SH-SY5Y (cell line): ENCODE data around the gene FGF3.

ENCODE experiments used
- GATA2 ChIP-seq: IDR thresholded peaks from 2 replicates; pipeline ENCODE4 v1.6.1; 2011; ENCODE audit warnings: mild to moderate bottlenecking, low read depth, low read length
- GATA3 ChIP-seq: IDR thresholded peaks from 2 replicates; pipeline ENCODE4 v1.6.1; 2011; ENCODE audit warnings: low read depth, mild to moderate bottlenecking, low read length, moderate library complexity

Gene FGF3

DNA sequence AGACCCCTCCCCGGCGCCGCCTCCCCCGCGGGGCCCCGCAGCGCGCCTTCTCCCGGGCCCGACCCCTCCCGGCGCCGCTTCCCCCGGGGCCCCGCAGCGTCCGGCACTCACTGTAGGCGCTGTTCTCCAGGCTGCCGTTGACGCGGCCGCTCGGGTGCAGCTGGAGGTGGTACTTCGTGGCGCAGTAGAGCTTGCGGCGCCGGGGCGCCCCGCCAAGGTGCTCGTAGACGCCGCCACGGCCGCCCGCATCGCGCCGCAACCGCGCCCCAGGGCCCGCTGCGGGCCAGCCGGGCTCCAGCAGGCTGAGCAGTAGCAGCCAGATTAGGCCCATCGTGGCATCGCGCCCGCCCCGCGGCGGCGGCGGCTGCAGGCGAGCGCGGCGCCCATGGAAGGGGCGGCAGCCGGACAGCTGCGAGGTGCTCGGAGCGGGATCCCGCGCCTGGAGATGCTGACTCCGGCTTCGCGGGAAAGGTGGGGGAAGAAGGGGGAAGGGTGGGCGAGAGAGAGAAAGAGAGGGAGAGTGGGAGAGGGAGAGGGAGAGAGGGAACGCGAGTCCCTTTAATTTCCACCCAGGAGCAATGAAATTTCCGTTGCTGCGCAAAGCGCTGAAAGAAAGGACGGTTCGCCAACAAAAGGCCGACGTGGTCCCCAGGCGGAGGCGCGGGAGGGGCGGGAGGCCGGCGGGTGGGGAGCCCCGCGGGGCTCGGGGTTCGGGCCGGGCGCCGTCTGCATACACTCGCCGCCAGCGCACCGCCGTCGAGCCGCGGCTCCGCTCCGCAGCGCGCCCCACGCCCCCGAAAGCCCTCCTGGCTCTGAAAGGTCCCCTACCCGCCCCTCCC is at the start of gene FGF3:
FGF3 (minus strand) TSS at position 814 of the 839 bp plus-strand sequence; CDS start at position 331, 483 bp downstream.
- no peak for TF ChIP-seq GATA3
- TF ChIP-seq GATA2: no peak

DNA sequence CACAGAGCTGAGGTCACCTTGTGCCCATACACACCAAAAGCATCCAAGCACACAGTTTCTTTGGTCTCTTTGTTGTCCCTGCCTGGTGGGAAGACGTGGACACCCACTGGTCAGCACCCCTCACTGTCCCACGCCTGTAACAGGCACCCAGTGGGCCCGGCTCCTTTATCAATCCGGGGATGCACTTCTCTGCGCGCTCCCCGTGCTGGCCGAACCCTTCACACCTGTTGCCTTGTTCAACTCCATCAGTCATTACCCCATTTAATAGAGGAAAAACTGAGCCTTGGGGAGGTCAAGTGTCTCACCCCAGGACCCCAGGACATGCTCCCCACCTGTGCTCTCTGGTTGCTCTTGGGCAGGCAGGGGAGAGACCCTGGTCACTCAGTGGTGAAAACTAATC is 49.7 kb upstream of the FGF3 start:
- TF ChIP-seq GATA3 (no peak), GATA2 (no peak)

DNA sequence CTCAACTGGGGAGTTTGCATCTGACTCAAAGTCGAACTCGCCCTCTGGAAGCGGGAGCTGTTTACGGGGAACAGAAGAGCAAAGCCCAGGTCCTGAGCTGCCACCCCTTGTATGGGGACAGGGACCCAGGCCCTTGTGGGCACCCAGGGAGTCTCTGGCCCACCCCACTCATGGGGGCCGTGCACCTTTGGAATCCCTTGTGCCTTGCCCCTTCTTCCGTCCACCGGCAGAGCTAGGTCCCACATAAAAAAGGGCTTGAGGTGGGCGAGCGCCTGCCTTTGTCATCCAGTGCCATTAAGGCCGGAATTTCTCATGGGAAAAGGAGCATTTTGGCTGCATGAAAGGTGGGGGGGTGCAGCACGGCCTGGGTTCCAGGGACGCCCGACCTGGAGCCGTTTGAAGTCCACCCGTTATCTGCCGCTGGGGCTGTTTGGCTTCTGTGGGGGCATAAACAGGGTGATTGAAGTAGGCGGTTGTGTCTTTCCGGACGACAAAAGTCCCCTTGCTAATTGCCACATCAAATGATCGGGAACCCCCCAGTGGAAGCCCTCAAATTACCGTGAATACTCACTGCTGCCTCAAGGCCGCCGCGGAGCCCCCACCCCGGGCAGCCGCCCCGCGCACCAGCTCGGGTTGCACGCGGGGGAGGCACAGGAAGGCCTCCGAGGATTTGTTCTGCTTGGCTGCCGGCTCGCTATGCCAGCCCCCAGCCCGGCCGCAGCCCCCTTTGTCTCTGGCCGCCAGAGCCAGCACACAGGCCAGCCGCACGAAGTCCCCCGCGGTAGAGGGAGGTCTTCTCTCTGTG is 49.0 kb upstream of the FGF3 start:
- TF ChIP-seq GATA3 (no peak), GATA2 (no peak)

DNA sequence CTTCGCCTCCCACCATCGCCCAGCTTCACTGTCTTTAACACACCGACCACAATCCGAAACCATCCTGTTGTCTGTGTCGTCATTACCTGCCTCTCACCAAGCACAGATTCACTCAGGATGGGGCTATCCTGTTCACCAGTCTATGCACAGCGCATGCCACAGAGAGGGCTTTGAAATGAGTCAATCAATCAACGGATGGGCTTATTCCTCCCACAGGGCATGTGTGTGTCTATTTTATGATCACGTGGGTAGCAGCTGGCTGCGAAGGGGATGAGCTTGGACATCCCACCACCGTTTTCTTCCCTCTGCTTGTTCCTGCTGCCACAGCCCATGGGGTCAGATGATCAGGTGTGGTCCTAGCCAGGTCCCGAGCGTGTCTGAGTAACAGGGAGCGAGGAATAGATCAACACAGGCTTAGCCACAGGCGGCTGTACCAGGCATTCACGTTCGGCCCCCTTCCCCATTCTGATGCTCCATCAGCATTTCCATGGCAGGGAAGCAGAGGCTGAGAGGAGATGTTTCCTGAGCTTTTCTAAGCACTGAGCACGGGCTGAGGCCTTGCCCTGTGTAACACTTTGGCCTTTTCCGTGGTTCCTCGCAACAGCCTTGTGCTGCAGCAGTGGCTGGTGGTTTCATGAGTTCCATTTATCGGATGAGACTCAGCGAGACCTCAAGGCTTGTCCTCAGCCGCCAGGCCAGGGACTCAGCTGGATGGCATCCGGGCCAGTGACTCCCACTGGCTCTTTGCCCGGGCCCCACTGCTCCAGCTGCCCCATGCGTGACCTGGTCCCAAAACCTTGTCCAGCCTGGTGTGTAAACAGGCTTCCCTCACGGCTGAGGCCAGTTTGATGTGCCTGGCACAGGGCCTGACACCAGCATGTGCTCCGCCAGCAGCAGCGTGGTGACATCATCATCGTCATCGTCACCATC is 48.1 kb upstream of the FGF3 start:
- no peak for TF ChIP-seq GATA3
- no peak for TF ChIP-seq GATA2

DNA sequence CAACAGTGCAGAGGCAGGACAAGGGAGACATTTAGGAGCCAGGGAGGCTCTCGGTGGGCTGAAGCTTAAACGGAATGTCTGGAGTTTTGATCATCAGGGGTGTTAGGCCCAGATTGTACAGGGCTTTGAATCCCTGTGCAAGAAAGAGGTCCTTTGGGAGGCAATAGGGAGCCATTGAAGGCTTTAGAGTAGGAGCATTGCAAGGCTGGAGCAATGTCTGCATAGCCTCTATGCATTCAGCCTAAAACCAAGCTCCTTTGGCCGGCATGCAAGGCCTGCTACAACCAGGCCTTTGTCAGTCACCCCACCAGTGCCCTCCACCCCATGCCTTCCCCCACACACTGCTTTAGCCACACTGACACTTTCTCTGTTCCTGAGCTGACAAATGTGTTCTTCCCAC is 47.4 kb upstream of the FGF3 start:
- TF ChIP-seq GATA2 (no peak), GATA3 (no peak)

DNA sequence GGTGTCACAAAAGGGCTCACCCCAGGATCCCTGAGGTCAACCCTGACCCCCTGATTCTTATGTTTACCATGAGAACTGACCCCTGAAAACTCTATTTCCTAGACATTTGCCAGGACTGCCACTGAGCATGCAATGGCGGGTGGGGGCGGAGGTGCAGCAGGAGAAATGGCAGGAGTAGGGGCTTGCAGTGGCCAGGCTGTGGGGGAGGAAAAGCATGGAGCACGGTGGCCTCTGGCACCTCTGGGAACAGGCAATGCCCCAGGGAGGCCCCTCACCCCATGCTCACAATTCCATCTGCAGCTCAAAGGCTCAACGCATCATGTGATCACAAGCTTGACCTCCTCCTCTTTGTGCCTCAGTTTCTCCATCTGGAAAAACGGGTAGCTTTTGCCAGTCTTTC is 46.5 kb upstream of the FGF3 start:
- no peak for TF ChIP-seq GATA3
- no peak for TF ChIP-seq GATA2

DNA sequence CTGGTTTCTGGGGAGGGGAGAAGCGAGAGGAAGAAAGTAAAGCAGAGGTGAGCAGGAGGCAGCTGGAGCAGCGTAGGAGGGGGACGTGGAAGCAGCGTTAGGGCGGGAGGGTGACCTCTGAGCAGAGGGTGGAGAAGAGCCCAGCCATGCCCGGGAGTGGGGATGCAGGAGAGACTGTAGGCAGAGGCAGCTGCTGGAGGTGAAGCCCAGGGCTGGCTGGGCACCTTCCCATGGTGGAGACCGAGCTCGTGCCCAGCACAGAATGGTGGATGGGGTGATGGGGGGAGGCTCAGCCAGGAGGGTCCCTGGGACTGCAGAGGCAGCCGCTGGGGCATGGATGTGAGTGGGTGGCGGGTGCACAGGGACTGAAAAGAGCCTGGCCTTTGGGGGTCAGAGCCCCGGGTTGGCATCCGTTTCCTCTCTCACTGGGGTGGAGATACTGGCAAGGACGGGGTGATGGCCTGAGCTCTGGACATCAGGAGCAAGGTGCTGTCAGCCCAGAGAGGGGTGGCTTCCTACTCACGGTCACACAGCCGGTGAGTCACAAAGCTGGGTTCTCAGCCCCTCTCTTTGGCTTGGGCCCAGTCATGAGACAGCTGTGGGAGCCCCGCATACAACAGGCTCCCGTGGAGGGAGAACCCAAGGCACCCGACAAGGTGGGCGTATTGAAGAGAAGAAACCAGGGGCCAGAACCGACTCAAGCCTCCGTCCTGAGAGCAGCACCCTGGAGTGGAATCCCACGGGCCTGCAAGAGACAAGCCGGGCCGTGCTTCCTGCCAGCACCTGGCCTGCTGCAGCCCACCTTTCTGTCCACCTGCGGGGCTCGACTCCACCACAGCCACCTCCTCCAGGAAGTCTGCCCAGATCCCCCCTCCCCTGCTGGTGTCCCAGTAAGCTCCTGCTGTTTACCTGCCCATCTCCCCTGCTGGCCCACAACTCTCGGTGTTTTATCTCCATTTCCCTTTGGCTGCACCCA is 45.8 kb upstream of the FGF3 start:
- TF ChIP-seq GATA2 (no peak), GATA3 (no peak)

DNA sequence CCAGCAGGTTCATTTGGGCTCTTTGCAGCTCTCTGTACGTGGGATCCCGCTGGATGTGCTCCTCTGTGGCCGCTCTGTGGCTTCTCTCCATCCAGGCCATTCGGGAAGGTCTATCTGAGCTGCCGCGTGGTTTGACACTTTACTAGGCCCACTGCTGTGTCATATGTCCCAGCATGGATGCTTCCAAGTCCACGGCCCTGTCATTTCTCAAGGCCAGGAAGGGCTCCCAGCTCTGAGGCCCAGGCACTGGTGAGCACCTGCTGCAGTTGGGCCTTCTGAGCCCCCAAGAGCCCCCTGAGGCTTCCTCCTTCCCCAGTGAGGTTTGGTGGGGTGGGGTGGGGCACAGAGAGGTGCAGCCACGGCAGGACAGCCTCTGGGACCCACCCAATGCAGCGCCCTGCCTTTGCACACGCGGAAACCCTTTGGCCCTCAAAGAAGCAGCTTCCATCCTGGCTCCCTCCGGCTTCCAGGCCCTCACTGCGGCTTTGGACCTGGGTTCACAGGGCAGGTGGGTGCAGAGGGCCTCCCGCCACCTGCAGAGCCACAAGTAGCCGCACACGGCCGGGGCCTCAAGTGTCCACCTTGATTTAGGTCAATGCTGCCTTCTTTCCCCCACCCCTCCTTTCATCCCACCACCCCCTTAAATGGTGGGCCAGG is 44.5 kb upstream of the FGF3 start:
- TF ChIP-seq GATA2: no peak
- no peak for TF ChIP-seq GATA3

DNA sequence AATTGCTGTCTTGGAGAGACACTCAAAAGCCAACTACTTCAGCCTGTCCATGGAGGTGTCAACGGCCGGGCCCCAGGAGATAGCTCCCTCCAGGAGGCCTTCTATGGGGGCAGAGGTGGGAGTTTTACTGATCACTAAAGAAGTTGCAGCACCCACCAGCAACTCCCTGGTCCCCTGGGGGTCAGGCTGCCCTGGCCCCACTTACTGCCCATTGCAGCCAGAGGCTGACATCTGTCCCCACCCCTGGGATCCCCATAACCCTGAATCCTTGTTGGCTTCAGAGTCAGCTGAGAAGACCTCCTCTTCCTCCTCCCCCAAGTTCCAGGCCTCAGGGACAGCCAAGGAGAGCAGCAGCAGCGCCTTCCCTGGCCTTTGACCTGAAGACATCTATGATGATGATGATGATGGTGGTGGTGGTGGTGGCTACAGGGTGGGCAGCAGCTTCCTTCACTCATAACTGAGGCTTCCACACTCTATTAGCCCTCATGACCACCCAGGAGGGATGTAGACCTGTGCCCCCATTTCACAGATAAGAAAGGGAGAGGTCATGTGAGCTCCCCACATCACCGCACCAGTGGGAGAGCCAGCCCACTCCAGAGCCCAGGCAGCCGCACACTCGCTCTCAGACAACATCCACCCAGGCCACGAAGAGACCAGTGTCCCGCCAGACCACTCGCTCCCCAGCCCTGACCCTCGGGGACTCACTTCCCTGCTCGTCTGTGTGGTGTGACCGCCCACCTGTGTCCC is 43.8 kb upstream of the FGF3 start:
- TF ChIP-seq GATA2 (no peak), GATA3 (no peak)

DNA sequence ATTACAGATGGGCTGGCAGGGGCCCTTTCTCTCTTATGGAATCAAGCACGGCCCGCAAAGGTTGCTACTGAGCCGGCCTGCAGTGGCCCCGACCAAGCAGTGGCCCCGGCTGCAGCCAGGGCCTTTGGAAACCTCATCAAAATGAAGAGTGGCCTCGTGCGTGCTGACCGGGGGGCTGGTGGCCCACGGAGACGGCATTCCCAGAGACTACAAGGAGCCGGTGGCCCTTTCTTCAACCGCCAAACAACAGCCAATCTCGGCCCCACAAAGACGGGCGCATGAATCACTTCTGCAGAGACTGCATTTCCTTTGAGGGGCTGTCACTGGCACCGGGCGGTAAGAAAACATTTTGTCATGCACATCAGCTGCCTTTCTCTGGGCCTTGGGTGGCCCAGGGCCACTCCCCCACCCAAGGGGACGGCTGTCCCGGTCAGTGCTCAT is 43.1 kb upstream of the FGF3 start:
- TF ChIP-seq GATA2 (no peak), GATA3 (no peak)

DNA sequence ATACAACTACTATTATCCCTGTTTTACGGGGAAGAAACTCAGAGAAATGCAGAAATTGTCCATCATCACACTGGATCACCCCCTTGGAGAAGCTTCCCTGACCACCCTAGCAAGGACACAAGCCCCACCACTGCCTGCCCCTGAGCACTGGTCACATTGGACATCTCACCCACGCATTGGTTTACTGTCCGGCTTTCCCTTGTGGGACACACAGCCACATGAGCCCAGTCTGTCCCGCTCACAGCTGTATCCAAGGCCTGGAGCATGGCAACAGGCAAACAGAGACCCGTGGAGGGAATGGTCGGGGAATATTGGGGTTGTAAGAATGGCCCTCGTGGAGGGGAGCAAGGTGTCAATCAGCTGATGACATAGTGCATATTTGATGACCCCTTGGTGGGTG is 42.7 kb upstream of the FGF3 start:
- TF ChIP-seq GATA2 (no peak), GATA3 (no peak)
